PC-3 (cell line): Measurements from ENCODE around the gene ZMAT3.

Experiments used
- CTCF ChIP-seq: fragments of 300-600 bp; sonication (generic); conservative IDR thresholded peaks from 2 replicates; pipeline ENCODE4 v1.5.1; 2017; ENCODE audit warnings: antibody characterized with exemption, low read depth, mild to moderate bottlenecking, low read length
- EZH2 ChIP-seq: fragments of 300-600 bp; sonication (generic); IDR thresholded peaks from one replicate; pipeline ENCODE4 v1.6.1; 2017; ENCODE audit warnings: antibody characterized with exemption, mild to moderate bottlenecking, low read length; ENCODE audit not compliant: unreplicated experiment
- EZH2phosphoT487 ChIP-seq: fragments of 300-600 bp; sonication (generic); IDR thresholded peaks from 2 replicates; pipeline ENCODE4 v1.6.1; 2018; ENCODE audit warnings: mild to moderate bottlenecking, antibody characterized with exemption, low read length, borderline replicate concordance

GRCh38 chr3:179000144-179000543 lies 71.5 kb downstream of the ZMAT3 start:
- TF ChIP-seq EZH2phosphoT487 (no peak), CTCF (no peak), EZH2 (no peak)
